ENCODE results near the gene PKP3. TPM values are rescaled to one million over a fixed set of nuclear protein-coding genes. Genes with fewer than 3 reads are reported as not detected.
A peak's percentile ranks its signal among the peaks of the same experiment; 100 is the strongest.

The PKP3 gene
- total and polyA plus RNA-seq, 9 of the 15 experiments (the other 6 are each of a cell fraction or from before 2014, with no cell fraction given), result 0.11 to 110 (median 30.7) TPM

GRCh38 chr11:369336-370018 is 24.5 kb upstream of the PKP3 start, which contains the start of gene B4GALNT4:
B4GALNT4 (plus strand) TSS chr11:369499; CDS start chr11:369804, 305 bp downstream.
- in situ Hi-C loops (cut with MboI), result loop anchor here (10.0 kb wide), 1 partner anchor 155 kb away; no protein-coding TSS in a partner anchor
- DNase-seq (ENCODE audit: extremely low read depth in 1 of 4, low spot score in 3 of 4), result peak; percentile 62 to 96 (median 94)
- Histone ChIP-seq H3K9ac (ENCODE audit: insufficient read depth in 1 of 2, low read depth in 2 of 2, low read length in 2 of 2) (peak within 1 kb of the TSS; percentile 46 to 87; a peak in 3 of 4 replicates), H3K27me3 (ENCODE audit: control insufficient read depth in 2 of 2, insufficient read depth in 2 of 2, low read length in 2 of 2) (peaks cover 0 to 4% of the 10 kb centered on the region in 2 experiments; a peak in 2 of 5 replicates), H2AFZ (ENCODE audit: low read depth, low read length) (peak within 1 kb of the TSS; percentile 83), H4K20me1 (replicated peaks; ENCODE audit: control insufficient read depth, insufficient read depth, low read length) (no peaks in the 10 kb centered on the region), H3K36me3 (ENCODE audit: control insufficient read depth, insufficient read depth, low read length) (peaks cover 23% of the 10 kb centered on the region; the same call in 2 of the 3 replicates), H3K9me1 (ENCODE audit: control insufficient read depth, insufficient read depth, low read length) (no peaks in the 10 kb centered on the region), H3K27ac (ENCODE audit: extremely low read depth, low read depth, low read length) (no peak within 1 kb of the TSS; the same call in 2 of the 3 replicates), H3K4me2 (ENCODE audit: insufficient read depth, low read length) (peak within 1 kb of the TSS; percentile 76), H3K4me3 (peak within 1 kb of the TSS; percentile 37), H3K4me1 (replicated peaks in 1 of 2; ENCODE audit: control insufficient read depth in 2 of 2, insufficient read depth in 2 of 2, low read length in 2 of 2) (peaks cover 10 to 56% of the 10 kb centered on the region in 2 experiments), H3K9me3 (replicated peaks; ENCODE audit: control insufficient read depth, insufficient read depth, low read depth, low read length) (peaks cover 5% of the 10 kb centered on the region), H3K79me2 (ENCODE audit: control insufficient read depth, insufficient read depth, low read length) (peaks cover 10% of the 10 kb centered on the region)
- WGBS (ENCODE audit: insufficient coverage, low coverage, missing lambda C conversion rate), result under 1% methylated on average over 36 of the region's 118 CpGs
- intact Hi-C loops (cut with micrococcal nuclease), result no loop called here
- CTCF ChIA-PET (ENCODE audit: low intra/inter-chr PET ratio), result no interaction called here
- no TSS peak for BruUV-seq (replicated peaks)
- ATAC-seq, result peak; percentile 65
- POLR2A ChIA-PET, result interaction anchor here (0.7 kb wide), 1 partner anchor 78 kb away, joined by 3 read pairs; no protein-coding TSS in a partner anchor
- TF ChIP-seq HNRNPLL (IDR thresholded peaks at IDR 0.05; ENCODE audit: low read depth, low read length, poor library complexity, severe bottlenecking), result peak; percentile 47
- peak; percentile 48; the same call in 1 of the 2 replicates for TF ChIP-seq MYC (IDR thresholded peaks at IDR 0.05; ENCODE audit: low read depth, low read length)
- TF ChIP-seq MYC (CRISPR knock-in tag; IDR thresholded peaks at IDR 0.05; ENCODE audit: borderline replicate concordance, low read depth), result no peak
- TF ChIP-seq, protein P1, sequence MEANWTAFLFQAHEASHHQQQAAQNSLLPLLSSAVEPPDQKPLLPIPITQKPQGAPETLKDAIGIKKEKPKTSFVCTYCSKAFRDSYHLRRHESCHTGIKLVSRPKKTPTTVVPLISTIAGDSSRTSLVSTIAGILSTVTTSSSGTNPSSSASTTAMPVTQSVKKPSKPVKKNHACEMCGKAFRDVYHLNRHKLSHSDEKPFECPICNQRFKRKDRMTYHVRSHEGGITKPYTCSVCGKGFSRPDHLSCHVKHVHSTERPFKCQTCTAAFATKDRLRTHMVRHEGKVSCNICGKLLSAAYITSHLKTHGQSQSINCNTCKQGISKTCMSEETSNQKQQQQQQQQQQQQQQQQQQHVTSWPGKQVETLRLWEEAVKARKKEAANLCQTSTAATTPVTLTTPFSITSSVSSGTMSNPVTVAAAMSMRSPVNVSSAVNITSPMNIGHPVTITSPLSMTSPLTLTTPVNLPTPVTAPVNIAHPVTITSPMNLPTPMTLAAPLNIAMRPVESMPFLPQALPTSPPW (CRISPR knock-in tag; IDR thresholded peaks at IDR 0.05), result peak; percentile 82
- 0 out of 2 replicates have a peak, but pooled peaks have one; percentile 14 for TF ChIP-seq CXXC5 (CRISPR knock-in tag; IDR thresholded peaks at IDR 0.05)
- TF ChIP-seq, protein P2, sequence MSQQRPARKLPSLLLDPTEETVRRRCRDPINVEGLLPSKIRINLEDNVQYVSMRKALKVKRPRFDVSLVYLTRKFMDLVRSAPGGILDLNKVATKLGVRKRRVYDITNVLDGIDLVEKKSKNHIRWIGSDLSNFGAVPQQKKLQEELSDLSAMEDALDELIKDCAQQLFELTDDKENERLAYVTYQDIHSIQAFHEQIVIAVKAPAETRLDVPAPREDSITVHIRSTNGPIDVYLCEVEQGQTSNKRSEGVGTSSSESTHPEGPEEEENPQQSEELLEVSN (IDR thresholded peaks at IDR 0.05; ENCODE audit: borderline replicate concordance in 1 of 2, extremely low read depth in 1 of 2, insufficient read depth in 1 of 2, insufficient read length in 1 of 2, low read depth in 1 of 2, low read length in 1 of 2, poor library complexity in 1 of 2, severe bottlenecking in 1 of 2), result peak in 1 of 2 experiments; percentile 23
- no peak for TF ChIP-seq ELF2 (CRISPR knock-in tag; IDR thresholded peaks at IDR 0.05)
- TF ChIP-seq ZBTB7A (IDR thresholded peaks at IDR 0.05; ENCODE audit: borderline replicate concordance, control insufficient read depth, low read depth, low read length), result peak; percentile 10; the same call in 1 of the 2 replicates
- TF ChIP-seq ZFX (CRISPR knock-in tag; IDR thresholded peaks at IDR 0.05), result peak; percentile 48
- TF ChIP-seq ZNF212 (CRISPR knock-in tag; IDR thresholded peaks at IDR 0.05), result no peak
- FAIRE-seq, result no peak

Data from K562 (cell line).